Motor neuron (in vitro differentiated cells): ENCODE data around the gene SCAF4. TPM values are rescaled to one million over a fixed set of nuclear protein-coding genes. Genes with fewer than 3 reads are reported as not detected.

Experiments used
- ATAC-seq, 8 experiments: fragments of 200-7000 bp; cut with Tn5 transposase; replicated peaks in 6 of 8; 2 replicates each; pipeline ENCODE4 v1.8.0; 2021; ENCODE audit warnings: mild to moderate bottlenecking in 8 of 8, moderate library complexity in 8 of 8
- H3K27ac ChIP-seq, 2 donors: fragments of 250-450 bp; sonication (Bioruptor Pico); 2 replicates each; pipeline ENCODE4 v1.9.0; 2021; ENCODE audit warnings: antibody characterized with exemption in 2 of 2, mild to moderate bottlenecking in 2 of 2, moderate library complexity in 1 of 2
- H3K4me1 ChIP-seq, 2 donors: fragments of 250-450 bp; sonication (Bioruptor Pico); replicated peaks in 1 of 2; 2 replicates each; pipeline ENCODE4 v1.6.1; 2021; ENCODE audit warnings: antibody characterized with exemption in 2 of 2, mild to moderate bottlenecking in 2 of 2, moderate library complexity in 1 of 2
- H3K4me3 ChIP-seq, 5 donors: fragments of 250-450 bp; sonication (Bioruptor Pico); 2 replicates each; pipeline ENCODE4 v1.9.0; 2021; ENCODE audit warnings: antibody characterized with exemption in 5 of 5, mild to moderate bottlenecking in 5 of 5, moderate library complexity in 4 of 5
- WGBS, 10 experiments: fragments of 450-650 bp; shearing (Covaris generic); methylation state at CpG; one replicate each; pipeline ENCODE4 v1.0.0; 2022; 5-methylcytosine and 5-hydroxymethylcytosine counted together
- in situ Hi-C, 9 experiments: fragments of 400-800 bp; cut with MboI; loops; one replicate each; pipeline ENCODE4 v1.15.0; 2021; ENCODE audit warnings: low sequenced_read_pairs in 9 of 9, low pct_unique_long_range_greater_than_20kb in 2 of 9; ENCODE audit not compliant: unreplicated experiment in 9 of 9
- total RNA-seq, 8 experiments: library from RNA; unstranded; fragments of 300-600 nt; gene quantifications; 2 replicates each; pipeline versions ENCODE4 v1.2.3 to v1.2.4, GENCODE V29; 2022

The SCAF4 gene
- total RNA-seq, 8 experiments from 2014 or later: 6.9 to 40.3 (median 15.5) TPM

- WGBS, 10 experiments: 70 to 100% (median 92%) methylated on average over 1 to 6 of the region's 6 CpGs; no CpG with 5 or more reads in 2 of the 10 experiments
- no peak for ATAC-seq
Measured at GRCh38 chr21:31696424-31696823, 35.5 kb downstream of the SCAF4 start.

GRCh38 chr21:31693222-31693621 is 38.7 kb downstream of the SCAF4 start:
- Histone ChIP-seq H3K4me3 (no peak overlapping the region), H3K4me1 (no peaks in the 10 kb centered on the region), H3K27ac (no peak overlapping the region)
- in situ Hi-C loops: no loop called here
- no peak for ATAC-seq
- WGBS, 10 experiments: 89 to 100% (median 98%) methylated on average over 4 to 16 of the region's 16 CpGs; no CpG with 5 or more reads in 2 of the 10 experiments

More at GRCh38 chr21:31696424-31696823, 35.5 kb downstream of the SCAF4 start:
- Histone ChIP-seq H3K4me3 (no peak overlapping the region), H3K27ac (no peak overlapping the region), H3K4me1 (no peaks in the 10 kb centered on the region)
- in situ Hi-C loops: no loop called here

GRCh38 chr21:31688603-31689368 is 43.1 kb downstream of the SCAF4 start:
- no peak for ATAC-seq
- in situ Hi-C loops: no loop called here
- H3K27ac ChIP-seq: no peak overlapping the region
- WGBS, 10 experiments: 50 to 100% (median 94%) methylated on average over 2 to 5 of the region's 5 CpGs
- no peak overlapping the region for H3K4me3 ChIP-seq
- H3K4me1 ChIP-seq: no peaks in the 10 kb centered on the region

GRCh38 chr21:31687108-31687507 is 44.8 kb downstream of the SCAF4 start:
- no peak for ATAC-seq
- Histone ChIP-seq H3K4me1 (no peaks in the 10 kb centered on the region), H3K4me3 (no peak overlapping the region), H3K27ac (no peak overlapping the region)
- WGBS, 10 experiments: 82 to 100% (median 95%) methylated on average over 2 of the region's 2 CpGs
- in situ Hi-C loops: no loop called here

GRCh38 chr21:31686272-31686915 is 45.5 kb downstream of the SCAF4 start:
- ATAC-seq: peak in 1 of 8 experiments; percentile 68
- in situ Hi-C loops: no loop called here
- Histone ChIP-seq H3K4me1 (no peaks in the 10 kb centered on the region), H3K27ac (no peak overlapping the region), H3K4me3 (no peak overlapping the region)
- 40 to 96% (median 88%) methylated on average over 2 to 6 of the region's 7 CpGs; no CpG with 5 or more reads in 1 of the 10 experiments for WGBS, 10 experiments

GRCh38 chr21:31684918-31685317 is 47.0 kb downstream of the SCAF4 start:
- Histone ChIP-seq H3K27ac (no peak overlapping the region), H3K4me1 (no peaks in the 10 kb centered on the region), H3K4me3 (no peak overlapping the region)
- in situ Hi-C loops: no loop called here
- WGBS, 10 experiments: 40 to 100% (median 94%) methylated on average over 1 to 7 of the region's 7 CpGs; no CpG with 5 or more reads in 1 of the 10 experiments
- ATAC-seq: no peak

- ATAC-seq: no peak
- H3K4me3 ChIP-seq: no peak overlapping the region
- 72 to 100% (median 93%) methylated on average over 1 to 5 of the region's 5 CpGs; no CpG with 5 or more reads in 1 of the 10 experiments for WGBS, 10 experiments
Measured at GRCh38 chr21:31683029-31683428, 48.9 kb downstream of the SCAF4 start.

GRCh38 chr21:31682620-31683019 is 49.3 kb downstream of the SCAF4 start:
- Histone ChIP-seq H3K27ac (no peak overlapping the region), H3K4me1 (no peaks in the 10 kb centered on the region), H3K4me3 (no peak overlapping the region)
- in situ Hi-C loops: no loop called here
- ATAC-seq: no peak

More at GRCh38 chr21:31683029-31683428, 48.9 kb downstream of the SCAF4 start:
- Histone ChIP-seq H3K27ac (no peak overlapping the region), H3K4me1 (no peaks in the 10 kb centered on the region)
- in situ Hi-C loops: no loop called here

- in situ Hi-C loops: no loop called here
- 47 to 100% (median 95%) methylated on average over 1 to 2 of the region's 2 CpGs; no CpG with 5 or more reads in 3 of the 10 experiments for WGBS, 10 experiments
Measured at GRCh38 chr21:31678478-31678877, 53.4 kb downstream of the SCAF4 start.

GRCh38 chr21:31677047-31677446 is 54.9 kb downstream of the SCAF4 start:
- in situ Hi-C loops: no loop called here
- no peak overlapping the region for H3K27ac ChIP-seq
- no peaks in the 10 kb centered on the region for H3K4me1 ChIP-seq
- no peak overlapping the region for H3K4me3 ChIP-seq
- 80 to 100% (median 100%) methylated on average over 1 to 3 of the region's 3 CpGs; no CpG with 5 or more reads in 1 of the 10 experiments for WGBS, 10 experiments
- no peak for ATAC-seq

More at GRCh38 chr21:31678478-31678877, 53.4 kb downstream of the SCAF4 start:
- H3K4me1 ChIP-seq: no peaks in the 10 kb centered on the region
- H3K27ac ChIP-seq: no peak overlapping the region
- no peak for ATAC-seq
- no peak overlapping the region for H3K4me3 ChIP-seq

- Histone ChIP-seq H3K27ac (no peak overlapping the region), H3K4me3 (no peak overlapping the region), H3K4me1 (no peaks in the 10 kb centered on the region)
- in situ Hi-C loops: no loop called here
- 79 to 100% (median 94%) methylated on average over 1 to 2 of the region's 2 CpGs; no CpG with 5 or more reads in 1 of the 10 experiments for WGBS, 10 experiments
- no peak for ATAC-seq
Measured at GRCh38 chr21:31675960-31676359, 56.0 kb downstream of the SCAF4 start.

- Histone ChIP-seq H3K4me1 (peaks cover 0 to 4% of the 10 kb centered on the region in 2 donors), H3K27ac (no peak overlapping the region), H3K4me3 (no peak overlapping the region)
- 79 to 100% (median 95%) methylated on average over 1 to 7 of the region's 7 CpGs; no CpG with 5 or more reads in 2 of the 10 experiments for WGBS, 10 experiments
- ATAC-seq: no peak
- in situ Hi-C loops: no loop called here
Measured at GRCh38 chr21:31675318-31675717, 56.6 kb downstream of the SCAF4 start.

- Histone ChIP-seq H3K4me1 (peaks cover 0 to 9% of the 10 kb centered on the region in 2 donors), H3K4me3 (no peak overlapping the region), H3K27ac (no peak overlapping the region)
- ATAC-seq: no peak
- in situ Hi-C loops: no loop called here
- 75 to 100% (median 90%) methylated on average over 1 to 3 of the region's 3 CpGs; no CpG with 5 or more reads in 1 of the 10 experiments for WGBS, 10 experiments
Measured at GRCh38 chr21:31673321-31673912, 58.5 kb downstream of the SCAF4 start.
